HCT116 (cell line): ENCODE measurements around the gene HRK. TPM values are rescaled to one million over a fixed set of nuclear protein-coding genes. Genes with fewer than 3 reads are reported as not detected.

Experiments
- ATAC-seq: fragments of 200-7000 bp; cut with Tn5 transposase; 2 replicates; pipeline ENCODE4 v1.9.1; 2020; ENCODE audit warnings: mild to moderate bottlenecking, moderate library complexity
- BruUV-seq: library from RNA; stranded (reverse); fragments of 400-500 nt; replicated peaks from 2 replicates; lab custom pipeline; 2021; lab: Mats Ljungman, UMichigan
- CTCF ChIA-PET: fragments of 300-600 bp; sonication (Branson Sonifier 250); formaldehyde crosslinking; loops from one replicate; lab custom pipeline; 2021; ENCODE audit warnings: antibody characterized with exemption; lab: Charles Lee
- POLR2A ChIA-PET: fragments of 300-600, 350-600 bp; sonication (Branson Sonifier 250); formaldehyde crosslinking; loops from one replicate; lab custom pipeline; 2021; ENCODE audit warnings: antibody characterized with exemption; lab: Charles Lee
- RAD21 ChIA-PET, 2 experiments: fragments of 300-600 bp; sonication (Branson Sonifier 250); formaldehyde crosslinking; loops; one replicate each; lab custom pipeline; 2023; ENCODE audit warnings: low total read pairs in 2 of 2; ENCODE audit not compliant: uncharacterized antibody in 2 of 2, unreplicated experiment in 2 of 2, low non-redundant PET in 1 of 2; lab: Charles Lee
- DNase-seq: peaks from one replicate; pipeline ENCODE4 v3.0.0-alpha.2; 2010; ENCODE audit warnings: low read depth, low spot score
- H2AFZ ChIP-seq: fragments of 200-600 bp; shearing (Covaris generic), sonication (generic); 2 replicates; pipeline ENCODE4 v1.6.1; 2017; ENCODE audit warnings: low read depth, mixed run types, mixed read lengths, antibody characterized with exemption, low read length; ENCODE audit not compliant: poor library complexity, severe bottlenecking
- H3K27ac ChIP-seq: 2 replicates; pipeline ENCODE4 v1.5.1; 2012; ENCODE audit warnings: low read depth, low read length
- H3K27me3 ChIP-seq: fragments of 200-600 bp; sonication (generic); 2 replicates; pipeline ENCODE4 v1.6.1; 2016; ENCODE audit warnings: mixed run types, low read length, mixed read lengths; ENCODE audit not compliant: insufficient read depth
- H3K36me3 ChIP-seq, 2 experiments: fragments of 200-500 bp in 1 of 2; fragments of 200-600 bp in 1 of 2; sonication (Bioruptor generic) in 1 of 2; sonication (generic) in 1 of 2; 2 replicates each; pipeline versions ENCODE4 v1.5.1 to v1.6.1; 2014 to 2016; ENCODE audit warnings: low read length in 2 of 2, inconsistent platforms in 1 of 2, mixed read lengths in 1 of 2, mixed run types in 1 of 2; ENCODE audit not compliant: insufficient read depth in 2 of 2, control insufficient read depth in 1 of 2
- H3K4me1 ChIP-seq, 2 experiments: fragments of 200-600 bp in 1 of 2; sonication (generic) in 1 of 2; 2 replicates each; pipeline versions ENCODE4 v1.5.1 to v1.6.1; 2012 to 2017; ENCODE audit warnings: low read length in 2 of 2, inconsistent platforms in 1 of 2, mild to moderate bottlenecking in 1 of 2, mixed read lengths in 1 of 2, mixed run types in 1 of 2, moderate library complexity in 1 of 2; ENCODE audit not compliant: insufficient read depth in 2 of 2, control insufficient read depth in 1 of 2
- H3K4me2 ChIP-seq: fragments of 200-600 bp; sonication (generic); 2 replicates; pipeline ENCODE4 v1.6.1; 2017; ENCODE audit warnings: mixed run types, low read length, mixed read lengths
- H3K4me3 ChIP-seq, 2 experiments: fragments of 200-600 bp in 1 of 2; sonication (generic) in 1 of 2; replicated peaks in 1 of 2; 2 replicates each; pipeline ENCODE4 v1.5.1; 2011 to 2016; ENCODE audit warnings: low read length in 2 of 2, control low read depth in 1 of 2, low read depth in 1 of 2, mild to moderate bottlenecking in 1 of 2, mixed read lengths in 1 of 2, mixed run types in 1 of 2
- H3K79me2 ChIP-seq: fragments of 200-600 bp; sonication (generic); 2 replicates; pipeline ENCODE4 v1.6.1; 2017; ENCODE audit warnings: mild to moderate bottlenecking, mixed run types, low read length, moderate library complexity, mixed read lengths; ENCODE audit not compliant: insufficient read depth
- H3K9ac ChIP-seq: fragments of 200-600 bp; sonication (generic); 2 replicates; pipeline ENCODE4 v1.6.1; 2016; ENCODE audit warnings: low read length, mixed read lengths
- H3K9me2 ChIP-seq: fragments of 200-600 bp; sonication (generic), shearing (Covaris generic); 2 replicates; pipeline ENCODE4 v1.6.1; 2017; ENCODE audit warnings: mixed run types, mild to moderate bottlenecking, moderate library complexity; ENCODE audit not compliant: insufficient read depth
- H3K9me3 ChIP-seq, 2 experiments: fragments of 200-500 bp in 1 of 2; fragments of 200-600 bp in 1 of 2; sonication (Bioruptor generic) in 1 of 2; sonication (generic) in 1 of 2; 2 replicates each; pipeline ENCODE4 v1.6.1; 2014 to 2017; ENCODE audit warnings: low read length in 2 of 2, mixed read lengths in 2 of 2, inconsistent platforms in 1 of 2, low read depth in 1 of 2, mild to moderate bottlenecking in 1 of 2, mixed run types in 1 of 2, moderate library complexity in 1 of 2; ENCODE audit not compliant: control insufficient read depth in 1 of 2, insufficient read depth in 1 of 2
- H4K20me1 ChIP-seq: fragments of 200-600 bp; sonication (generic), shearing (Covaris generic); 2 replicates; pipeline ENCODE4 v1.6.1; 2017; ENCODE audit warnings: mixed run types, mild to moderate bottlenecking, moderate library complexity; ENCODE audit not compliant: insufficient read depth
- ATF3 ChIP-seq: IDR thresholded peaks from 2 replicates; pipeline ENCODE4 v1.6.1; 2012
- CEBPB ChIP-seq: IDR thresholded peaks from 2 replicates; pipeline ENCODE4 v1.6.1; 2012; ENCODE audit warnings: low read depth
- EGR1 ChIP-seq: IDR thresholded peaks from 2 replicates; pipeline ENCODE4 v1.6.1; 2012; ENCODE audit warnings: low read depth
- ELF1 ChIP-seq: IDR thresholded peaks from 2 replicates; pipeline ENCODE4 v1.6.1; 2012; ENCODE audit warnings: low read depth, borderline replicate concordance
- EZH2 ChIP-seq: fragments of 200-600 bp; sonication (generic); IDR thresholded peaks from 2 replicates; pipeline ENCODE4 v1.6.1; 2017; ENCODE audit warnings: antibody characterized with exemption, mixed run types
- FOSL1 ChIP-seq: IDR thresholded peaks from 2 replicates; pipeline ENCODE4 v1.6.1; 2012; ENCODE audit warnings: low read depth
- JUND ChIP-seq: IDR thresholded peaks from 2 replicates; pipeline ENCODE4 v1.6.1; 2012
- MAX ChIP-seq: IDR thresholded peaks from 2 replicates; pipeline ENCODE4 v1.6.1; 2012
- POLR2AphosphoS5 ChIP-seq: IDR thresholded peaks from 2 replicates; pipeline ENCODE4 v1.6.1; 2011; ENCODE audit warnings: mild to moderate bottlenecking, low read depth, low read length, moderate library complexity
- SP1 ChIP-seq: IDR thresholded peaks from 2 replicates; pipeline ENCODE4 v1.6.1; 2012; ENCODE audit warnings: low read depth
- TCF7L2 ChIP-seq: IDR thresholded peaks from 2 replicates; pipeline ENCODE4 v1.7.0; 2011; ENCODE audit warnings: borderline replicate concordance, inconsistent platforms; ENCODE audit not compliant: insufficient read depth, insufficient read length; ENCODE audit errors: extremely low read depth
- YY1 ChIP-seq: IDR thresholded peaks from 2 replicates; pipeline ENCODE4 v1.6.1; 2011; ENCODE audit warnings: low read length, low read depth, moderate library complexity, mild to moderate bottlenecking; ENCODE audit not compliant: insufficient replicate concordance; ENCODE audit errors: extremely low read depth
- ZNF274 ChIP-seq: fragments of 200-500 bp; sonication (Bioruptor generic); IDR thresholded peaks from 2 replicates; pipeline ENCODE4 v1.6.1; 2014; ENCODE audit warnings: mild to moderate bottlenecking, low read depth, low read length, inconsistent platforms
- intact Hi-C: fragments of 100-400 bp; cut with micrococcal nuclease; formaldehyde crosslinking; loops from 2 replicates; pipeline ENCODE4 v1.10.0; 2022
- total RNA-seq: library from RNA; stranded (reverse); gene quantifications from one replicate; pipeline ENCODE4 v1.2.1, GENCODE V29; 2021; ENCODE audit not compliant: unreplicated experiment

The HRK gene
- total RNA-seq, 1 experiment from 2014 or later: 4.3 TPM

GRCh38 chr12:116919247-116919661, 38.0 kb upstream of the HRK start:
- CTCF ChIA-PET: no interaction called here
- ATAC-seq: no peak
- Histone ChIP-seq H3K27me3 (no peaks in the 10 kb centered on the region), H3K4me2 (no peak overlapping the region), H3K27ac (no peak overlapping the region), H3K4me3 (no peak overlapping the region), H3K9me2 (no peaks in the 10 kb centered on the region), H3K4me1 (peaks cover 26 to 30% of the 10 kb centered on the region in 2 experiments), H2AFZ (no peak overlapping the region), H4K20me1 (no peaks in the 10 kb centered on the region), H3K9me3 (no peaks in the 10 kb centered on the region), H3K9ac (no peak overlapping the region), H3K79me2 (peaks cover 14% of the 10 kb centered on the region), H3K36me3 (no peaks in the 10 kb centered on the region)
- TF ChIP-seq CEBPB: no peak
- intact Hi-C loops: no loop called here
- RAD21 ChIA-PET: no interaction called here
- BruUV-seq: no TSS peak
- DNase-seq: no peak
- POLR2A ChIA-PET: no interaction called here

- Histone ChIP-seq H3K9me2 (no peaks in the 10 kb centered on the region), H2AFZ (no peak overlapping the region), H3K27me3 (no peaks in the 10 kb centered on the region), H3K4me3 (no peak overlapping the region), H3K9me3 (no peaks in the 10 kb centered on the region), H3K4me2 (no peak overlapping the region), H3K4me1 (peaks cover 26 to 28% of the 10 kb centered on the region in 2 experiments), H3K79me2 (peaks cover 22% of the 10 kb centered on the region), H3K9ac (no peak overlapping the region), H3K27ac (no peak overlapping the region), H3K36me3 (no peaks in the 10 kb centered on the region), H4K20me1 (no peaks in the 10 kb centered on the region)
- CTCF ChIA-PET: no interaction called here
- ATAC-seq (no peak), DNase-seq (no peak)
- TF ChIP-seq POLR2AphosphoS5 (no peak), EGR1 (no peak)
- RAD21 ChIA-PET: no interaction called here
- intact Hi-C loops: no loop called here
- POLR2A ChIA-PET: no interaction called here
- BruUV-seq: no TSS peak
These were observed 37.2 kb upstream of the HRK start for GRCh38 chr12:116918464-116918863.

DNA sequence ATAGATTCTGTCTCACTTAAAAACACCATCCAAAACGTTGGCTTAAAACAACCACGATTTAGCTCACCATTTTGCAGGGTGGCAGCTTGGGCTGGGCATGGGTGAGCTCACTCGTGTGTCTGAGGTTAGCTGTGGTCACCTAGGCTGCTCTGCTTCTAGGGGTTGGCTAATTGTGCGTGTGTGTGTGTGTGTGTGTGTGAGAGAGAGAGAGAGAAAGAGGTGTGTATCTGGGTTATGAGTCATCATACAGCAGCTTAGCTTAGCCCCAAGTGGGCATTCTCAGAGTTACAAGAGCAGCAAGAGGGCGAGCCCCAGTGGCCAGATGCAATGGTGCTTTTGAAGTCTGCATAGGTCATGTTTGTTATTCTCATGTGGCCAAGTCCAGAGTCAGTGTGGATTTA, 35.5 kb upstream of the HRK start:
- POLR2A ChIA-PET: no interaction called here
- TF ChIP-seq MAX (peak; percentile 62), YY1 (peak; percentile 19), ELF1 (no peak), JUND (peak; percentile 96), FOSL1 (peak; percentile 93), SP1 (peak; percentile 66), TCF7L2 (peak; percentile 71), EZH2 (no peak), ATF3 (peak; percentile 52; the same call in 1 of the 2 replicates), ZNF274 (no peak)

More for the DNA sequence above, 35.5 kb upstream of the HRK start:
- DNase-seq (peak; percentile 86), ATAC-seq (peak; percentile 91)
- Histone ChIP-seq H3K9me2 (no peaks in the 10 kb centered on the region), H4K20me1 (no peaks in the 10 kb centered on the region), H3K4me2 (peak overlapping the region; percentile 73), H3K9me3 (no peaks in the 10 kb centered on the region), H3K4me3 (peak overlapping the region in 1 of 2 experiments; percentile 14; a peak in 2 of 4 replicates), H3K27me3 (no peaks in the 10 kb centered on the region), H3K27ac (peak overlapping the region; percentile 67), H3K79me2 (peaks cover 37% of the 10 kb centered on the region), H3K36me3 (no peaks in the 10 kb centered on the region), H2AFZ (no peak overlapping the region), H3K9ac (peak overlapping the region; percentile 8), H3K4me1 (peaks cover 28 to 34% of the 10 kb centered on the region in 2 experiments)
- BruUV-seq: no TSS peak
- ChIA-PET CTCF (interaction anchor here (0.6 to 1.0 kb wide), 3 partner anchors 63 to 219 kb away, joined by 3 read pairs; no protein-coding TSS in a partner anchor), RAD21 (no interaction called here)
- intact Hi-C loops: no loop called here
